Measurements from ENCODE around the gene SDF2. TPM values are rescaled to one million over a fixed set of nuclear protein-coding genes. Genes with fewer than 3 reads are reported as not detected.

Gene SDF2
- total and polyA plus RNA-seq, 2 of the 4 experiments (the other 2 are of a cell fraction): 76.0 to 81.7 TPM

- H4K91ac ChIP-seq (ENCODE audit: insufficient read depth, low read depth, low read length): no peak overlapping the region
- no TSS peak for BruUV-seq (replicated peaks)
- POLR2A ChIA-PET (ENCODE audit: unreplicated experiment): interaction anchor here (0.5 kb wide), 1 partner anchor 23 kb away, joined by 3 read pairs; no protein-coding TSS in a partner anchor
- ATAC-seq (ENCODE audit: low read depth) (no peak), DNase-seq (no peak)
- in situ Hi-C loops (cut with MboI; ENCODE audit: low sequenced_read_pairs): no loop called here
- H2AK5ac ChIP-seq (ENCODE audit: low read depth, low read length): no peak overlapping the region
- no peak overlapping the region for H3K56ac ChIP-seq (ENCODE audit: extremely low read depth, insufficient read depth, low read length)
- H3K4me2 ChIP-seq (ENCODE audit: low read depth, low read length): no peak overlapping the region
- no peaks in the 10 kb centered on the region for H3K4me1 ChIP-seq (ENCODE audit: control insufficient read depth, insufficient read depth, low read length)
- H3K9me1 ChIP-seq (ENCODE audit: insufficient read depth, low read length): no peaks in the 10 kb centered on the region
- 100% methylated on average over 2 of the region's 2 CpGs; no CpG with 5 or more reads in 1 of the 2 experiments for WGBS, 2 experiments (ENCODE audit: extremely low coverage in 2 of 2, insufficient read length in 1 of 2)
- no peak overlapping the region for H3K4ac ChIP-seq (ENCODE audit: low read depth, low read length)
- no peak overlapping the region for H3K4me3 ChIP-seq (ENCODE audit: insufficient read depth, low read depth, low read length)
- H4K20me1 ChIP-seq (ENCODE audit: insufficient read depth, low read length): no peaks in the 10 kb centered on the region
- H3K79me1 ChIP-seq (ENCODE audit: low read depth in 1 of 2, low read length in 2 of 2): peaks cover 3 to 15% of the 10 kb centered on the region in 2 experiments; a peak in 3 of 4 replicates
- H2BK20ac ChIP-seq (ENCODE audit: low read depth, low read length): no peak overlapping the region
- H3K36me3 ChIP-seq (ENCODE audit: control insufficient read depth, insufficient read depth, low read length): peaks cover 48% of the 10 kb centered on the region
- dilution Hi-C loops (cut with HindIII; ENCODE audit: low sequenced_read_pairs, unreplicated experiment): no loop called here
- intact Hi-C loops (cut with micrococcal nuclease): no loop called here
- no peak overlapping the region for H4K5ac ChIP-seq (ENCODE audit: low read depth, low read length)
- H3K27ac ChIP-seq (ENCODE audit: insufficient read depth, low read length): no peak overlapping the region
- H3K18ac ChIP-seq (ENCODE audit: low read depth, low read length): no peak overlapping the region
- no peak overlapping the region for H3K14ac ChIP-seq (replicated peaks; ENCODE audit: low read depth, low read length)
- no peaks in the 10 kb centered on the region for H3K27me3 ChIP-seq (ENCODE audit: control insufficient read depth, insufficient read depth, low read length)
- H2AFZ ChIP-seq (replicated peaks; ENCODE audit: low read length, poor library complexity): no peak overlapping the region
- no peak overlapping the region for H4K8ac ChIP-seq (ENCODE audit: low read depth in 2 of 2, low read length in 2 of 2)
- no peak overlapping the region for H2BK15ac ChIP-seq (ENCODE audit: low read depth, low read length)
- H2BK120ac ChIP-seq (ENCODE audit: low read depth, low read length): no peak overlapping the region
- H3K9ac ChIP-seq (ENCODE audit: low read depth, low read length): no peak overlapping the region
- CTCF ChIA-PET: interaction anchor here (0.9 kb wide), 1 partner anchor 12 kb away, joined by 3 read pairs; no protein-coding TSS in a partner anchor
- no peak overlapping the region for H2BK5ac ChIP-seq (ENCODE audit: low read depth, low read length, poor library complexity, severe bottlenecking)
- TF ChIP-seq MAFK (IDR thresholded peaks at IDR 0.05; ENCODE audit: low read depth, low read length) (no peak), MXI1 (IDR thresholded peaks at IDR 0.05; ENCODE audit: borderline replicate concordance, low read depth, low read length) (no peak), FOS (IDR thresholded peaks at IDR 0.05; ENCODE audit: low read depth, low read length) (no peak), POLR2A (IDR thresholded peaks at IDR 0.05; ENCODE audit: low read depth, low read length) (no peak), CTCF (conservative IDR thresholded peaks at IDR 0.05; ENCODE audit: low read depth, low read length) (no peak), SMC3 (IDR thresholded peaks at IDR 0.05; ENCODE audit: low read depth, low read length) (no peak), NFE2L2 (IDR thresholded peaks at IDR 0.05; ENCODE audit: low read depth, low read length) (no peak), RFX5 (IDR thresholded peaks at IDR 0.05; ENCODE audit: low read depth, low read length) (no peak), BHLHE40 (IDR thresholded peaks at IDR 0.05; ENCODE audit: low read depth, low read length) (no peak), RAD21 (IDR thresholded peaks at IDR 0.05; ENCODE audit: low read length) (no peak), RCOR1 (IDR thresholded peaks at IDR 0.05; ENCODE audit: insufficient replicate concordance, low read length) (no peak)
- TF ChIP-seq, protein P1, sequence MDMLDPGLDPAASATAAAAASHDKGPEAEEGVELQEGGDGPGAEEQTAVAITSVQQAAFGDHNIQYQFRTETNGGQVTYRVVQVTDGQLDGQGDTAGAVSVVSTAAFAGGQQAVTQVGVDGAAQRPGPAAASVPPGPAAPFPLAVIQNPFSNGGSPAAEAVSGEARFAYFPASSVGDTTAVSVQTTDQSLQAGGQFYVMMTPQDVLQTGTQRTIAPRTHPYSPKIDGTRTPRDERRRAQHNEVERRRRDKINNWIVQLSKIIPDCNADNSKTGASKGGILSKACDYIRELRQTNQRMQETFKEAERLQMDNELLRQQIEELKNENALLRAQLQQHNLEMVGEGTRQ (IDR thresholded peaks at IDR 0.05; ENCODE audit: low read depth, low read length): no peak
- no peaks in the 10 kb centered on the region for H3K9me3 ChIP-seq (ENCODE audit: control insufficient read depth, insufficient read depth, low read length)
- H3K23ac ChIP-seq (ENCODE audit: low read depth, low read length): no peak overlapping the region
- H2AK9ac ChIP-seq (replicated peaks; ENCODE audit: low read depth, low read length, poor library complexity): no peak overlapping the region
Observed at GRCh38 chr17:28624148-28624547, 37.6 kb downstream of the SDF2 start.
